Measurements from ENCODE around the gene SFTPB. TPM values are rescaled to one million over a fixed set of nuclear protein-coding genes. Genes with fewer than 3 reads are reported as not detected.

SFTPB gene
- total RNA-seq, 1 experiment from 2014 or later, result 0.26 TPM

GRCh38 chr2:85698184-85698879 is 30.3 kb upstream of the SFTPB start:
- H3K27me3 Mint-ChIP-seq (ENCODE audit: insufficient read depth, unreplicated experiment), result no peaks in the 10 kb centered on the region
- no TSS peak for BruUV-seq (replicated peaks)
- no peak for TF ChIP-seq CTCF (IDR thresholded peaks at IDR 0.05; ENCODE audit: unreplicated experiment)
- ChIA-PET POLR2A (interaction anchor here (0.6 to 1.3 kb wide), 2 partner anchors 12 to 17 kb away, joined by 3 to 5 read pairs; no protein-coding TSS in a partner anchor), CTCF (interaction anchor here (0.5 to 2.0 kb wide), 5 partner anchors 9 to 30 kb away, joined by 3 to 5 read pairs (median 3); no protein-coding TSS in a partner anchor)
- intact Hi-C loops (cut with micrococcal nuclease), result no loop called here
- peaks cover 27% of the 10 kb centered on the region for H3K4me1 Mint-ChIP-seq (ENCODE audit: insufficient read depth, unreplicated experiment)
- no peaks in the 10 kb centered on the region for H3K36me3 Mint-ChIP-seq (ENCODE audit: insufficient read depth, unreplicated experiment)
- H3K4me3 Mint-ChIP-seq (ENCODE audit: unreplicated experiment), result no peak overlapping the region
- H3K27ac Mint-ChIP-seq (ENCODE audit: low read depth, unreplicated experiment), result peak overlapping the region; percentile 70
- H3K9me3 Mint-ChIP-seq (ENCODE audit: unreplicated experiment), result no peaks in the 10 kb centered on the region
- no peak for DNase-seq (ENCODE audit: unreplicated experiment)

GRCh38 chr2:85697716-85698115 is 29.7 kb upstream of the SFTPB start:
- ChIA-PET POLR2A (interaction anchor here (1.3 kb wide), 1 partner anchor 16 kb away, joined by 5 read pairs; no protein-coding TSS in a partner anchor), CTCF (interaction anchor here (0.5 to 2.6 kb wide), 6 partner anchors 10 to 31 kb away, joined by 3 to 13 read pairs (median 4); no protein-coding TSS in a partner anchor)
- Mint-ChIP-seq H3K27ac (ENCODE audit: low read depth, unreplicated experiment) (no peak overlapping the region), H3K36me3 (ENCODE audit: insufficient read depth, unreplicated experiment) (no peaks in the 10 kb centered on the region), H3K4me1 (ENCODE audit: insufficient read depth, unreplicated experiment) (peaks cover 21% of the 10 kb centered on the region), H3K4me3 (ENCODE audit: unreplicated experiment) (no peak overlapping the region), H3K27me3 (ENCODE audit: insufficient read depth, unreplicated experiment) (no peaks in the 10 kb centered on the region), H3K9me3 (ENCODE audit: unreplicated experiment) (no peaks in the 10 kb centered on the region)
- no peak for TF ChIP-seq CTCF (IDR thresholded peaks at IDR 0.05; ENCODE audit: unreplicated experiment)
- no TSS peak for BruUV-seq (replicated peaks)
- intact Hi-C loops (cut with micrococcal nuclease), result no loop called here
- no peak for DNase-seq (ENCODE audit: unreplicated experiment)

GRCh38 chr2:85697096-85697495 is 29.1 kb upstream of the SFTPB start:
- Mint-ChIP-seq H3K36me3 (ENCODE audit: insufficient read depth, unreplicated experiment) (no peaks in the 10 kb centered on the region), H3K4me3 (ENCODE audit: unreplicated experiment) (no peak overlapping the region), H3K4me1 (ENCODE audit: insufficient read depth, unreplicated experiment) (peaks cover 15% of the 10 kb centered on the region), H3K9me3 (ENCODE audit: unreplicated experiment) (no peaks in the 10 kb centered on the region), H3K27me3 (ENCODE audit: insufficient read depth, unreplicated experiment) (no peaks in the 10 kb centered on the region), H3K27ac (ENCODE audit: low read depth, unreplicated experiment) (no peak overlapping the region)
- ChIA-PET CTCF (interaction anchor here (1.5 to 2.6 kb wide), 4 partner anchors 11 to 31 kb away, joined by 3 to 13 read pairs (median 4); no protein-coding TSS in a partner anchor), POLR2A (interaction anchor here (1.2 kb wide), 1 partner anchor 12 kb away, joined by 3 read pairs; no protein-coding TSS in a partner anchor)
- DNase-seq (ENCODE audit: unreplicated experiment), result no peak
- intact Hi-C loops (cut with micrococcal nuclease), result no loop called here
- no peak for TF ChIP-seq CTCF (IDR thresholded peaks at IDR 0.05; ENCODE audit: unreplicated experiment)
- no TSS peak for BruUV-seq (replicated peaks)
